Spleen (tissue), 7 donors: ENCODE measurements around the gene PBOV1.

Source experiments
- CTCF ChIP-seq, 11 experiments: fragments of 200-600 bp in 7 of 11; fragments of 450-650 bp in 4 of 11; sonication (generic) in 4 of 11; IDR thresholded peaks in 8 of 11; conservative IDR thresholded peaks in 3 of 11; 1 replicate in 7 of 11; 2 replicates in 4 of 11; pipeline versions ENCODE4 v1.4.0 to v1.8.0; 2016 to 2021; ENCODE audit warnings: antibody characterized with exemption in 11 of 11, inconsistent platforms in 4 of 11, mild to moderate bottlenecking in 1 of 11
- POLR2A ChIP-seq, 3 donors: fragments of 450-650 bp; IDR thresholded peaks; one replicate each; pipeline ENCODE4 v1.5.1; 2017; ENCODE audit warnings: antibody characterized with exemption in 3 of 3, mild to moderate bottlenecking in 1 of 3
- POLR2AphosphoS5 ChIP-seq, 3 donors: sonication (generic); formaldehyde crosslinking; IDR thresholded peaks; one replicate each; pipeline ENCODE4 v1.5.1; 2017; ENCODE audit warnings: antibody characterized with exemption in 3 of 3
- donor health status: DM: no; HTN: no; CAD: no; lungs with moderate emphysema.
- donor health status: DM: no; HTN: no; CAD: no.
- donor health status: DM: no; HTN: no; CAD: no.

GRCh38 chr6:138258197-138258596 lies 39.9 kb upstream of the PBOV1 start:
- TF ChIP-seq CTCF (IDR thresholded peaks at IDR 0.05 in 8 of 11, conservative IDR thresholded peaks at IDR 0.05 in 3 of 11) (no peak), POLR2AphosphoS5 (IDR thresholded peaks at IDR 0.05) (no peak), POLR2A (IDR thresholded peaks at IDR 0.05) (no peak)
